ENCODE data around the gene HIPK2.

DNA sequence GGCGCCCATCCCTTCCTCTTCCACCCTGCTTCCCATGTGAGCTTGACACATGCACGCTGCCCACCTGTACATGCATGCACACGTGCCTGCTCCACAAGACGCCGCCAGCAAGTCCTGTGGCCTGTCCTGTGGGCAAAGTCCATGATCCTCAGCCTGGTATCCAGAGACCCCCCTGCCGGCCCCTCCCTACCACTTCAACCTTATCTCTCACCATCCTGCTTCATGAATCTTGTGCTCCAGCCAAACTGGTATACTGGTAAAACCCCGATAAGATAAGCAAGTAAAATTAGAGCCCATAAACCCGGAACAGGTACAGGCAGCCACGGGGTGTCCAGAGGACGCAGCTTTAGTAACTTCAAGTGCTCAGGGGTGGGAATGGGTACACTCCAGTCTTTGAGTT lies 39.5 kb upstream of the HIPK2 start:
- TF ChIP-seq, protein P1, sequence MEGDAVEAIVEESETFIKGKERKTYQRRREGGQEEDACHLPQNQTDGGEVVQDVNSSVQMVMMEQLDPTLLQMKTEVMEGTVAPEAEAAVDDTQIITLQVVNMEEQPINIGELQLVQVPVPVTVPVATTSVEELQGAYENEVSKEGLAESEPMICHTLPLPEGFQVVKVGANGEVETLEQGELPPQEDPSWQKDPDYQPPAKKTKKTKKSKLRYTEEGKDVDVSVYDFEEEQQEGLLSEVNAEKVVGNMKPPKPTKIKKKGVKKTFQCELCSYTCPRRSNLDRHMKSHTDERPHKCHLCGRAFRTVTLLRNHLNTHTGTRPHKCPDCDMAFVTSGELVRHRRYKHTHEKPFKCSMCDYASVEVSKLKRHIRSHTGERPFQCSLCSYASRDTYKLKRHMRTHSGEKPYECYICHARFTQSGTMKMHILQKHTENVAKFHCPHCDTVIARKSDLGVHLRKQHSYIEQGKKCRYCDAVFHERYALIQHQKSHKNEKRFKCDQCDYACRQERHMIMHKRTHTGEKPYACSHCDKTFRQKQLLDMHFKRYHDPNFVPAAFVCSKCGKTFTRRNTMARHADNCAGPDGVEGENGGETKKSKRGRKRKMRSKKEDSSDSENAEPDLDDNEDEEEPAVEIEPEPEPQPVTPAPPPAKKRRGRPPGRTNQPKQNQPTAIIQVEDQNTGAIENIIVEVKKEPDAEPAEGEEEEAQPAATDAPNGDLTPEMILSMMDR (conservative IDR thresholded peaks at IDR 0.05; ENCODE audit: low read depth, low read length) = no peak
- TF ChIP-seq EZH2 (IDR thresholded peaks at IDR 0.05; ENCODE audit: borderline replicate concordance, low read depth, low read length, poor library complexity, severe bottlenecking) = no peak
